HEK293 (cell line): ENCODE results near the gene SLC30A7.

Source experiments
- BCL11B ChIP-seq: fragments of 450-650 bp; formaldehyde crosslinking; IDR thresholded peaks from 2 replicates; pipeline ENCODE4 v1.5.1; 2016; ENCODE audit warnings: low read depth, missing biosample characterization, missing genetic modification characterization
- FEZF1 ChIP-seq: fragments of 450-650 bp; formaldehyde crosslinking; IDR thresholded peaks from 2 replicates; pipeline ENCODE4 v1.5.1; 2016; ENCODE audit warnings: missing biosample characterization, missing genetic modification characterization
- GLIS2 ChIP-seq: fragments of 450-650 bp; formaldehyde crosslinking; IDR thresholded peaks from 2 replicates; pipeline ENCODE4 v1.5.1; 2016; ENCODE audit warnings: missing biosample characterization, missing genetic modification characterization
- HOXD13 ChIP-seq: sonication (generic); formaldehyde crosslinking; IDR thresholded peaks from 2 replicates; pipeline ENCODE4 v1.8.0; 2022; ENCODE audit warnings: missing genetic modification reagents, borderline replicate concordance
- KLF1 ChIP-seq: fragments of 450-650 bp; formaldehyde crosslinking; IDR thresholded peaks from 2 replicates; pipeline ENCODE4 v1.5.1; 2016; ENCODE audit warnings: missing biosample characterization, missing genetic modification characterization
- KLF8 ChIP-seq: fragments of 450-650 bp; formaldehyde crosslinking; IDR thresholded peaks from 2 replicates; pipeline ENCODE4 v1.5.1; 2016; ENCODE audit warnings: missing biosample characterization, missing genetic modification characterization
- OVOL3 ChIP-seq: fragments of 450-650 bp; formaldehyde crosslinking; IDR thresholded peaks from 2 replicates; pipeline ENCODE4 v1.5.1; 2016; ENCODE audit warnings: missing biosample characterization, missing genetic modification characterization
- ZNF114 ChIP-seq: fragments of 450-650 bp; formaldehyde crosslinking; IDR thresholded peaks from 2 replicates; pipeline ENCODE4 v1.5.0; 2017; ENCODE audit warnings: missing biosample characterization, missing genetic modification characterization
- ZNF138 ChIP-seq: fragments of 450-650 bp; formaldehyde crosslinking; IDR thresholded peaks from 2 replicates; pipeline ENCODE4 v1.5.1; 2016; ENCODE audit warnings: missing biosample characterization, missing genetic modification characterization, borderline replicate concordance
- ZNF155 ChIP-seq: fragments of 450-650 bp; formaldehyde crosslinking; IDR thresholded peaks from 2 replicates; pipeline ENCODE4 v1.5.1; 2016; ENCODE audit warnings: missing biosample characterization, missing genetic modification characterization
- ZNF221 ChIP-seq: fragments of 450-650 bp; formaldehyde crosslinking; IDR thresholded peaks from 2 replicates; pipeline ENCODE4 v1.5.1; 2017; ENCODE audit warnings: missing biosample characterization, missing genetic modification characterization, borderline replicate concordance
- ZNF311 ChIP-seq: fragments of 450-650 bp; formaldehyde crosslinking; IDR thresholded peaks from 2 replicates; pipeline ENCODE4 v1.5.1; 2017; ENCODE audit warnings: missing biosample characterization, missing genetic modification characterization, borderline replicate concordance
- ZNF501 ChIP-seq: fragments of 450-650 bp; formaldehyde crosslinking; IDR thresholded peaks from 2 replicates; pipeline ENCODE4 v1.5.1; 2016; ENCODE audit warnings: missing biosample characterization, missing genetic modification characterization
- ZNF549 ChIP-seq: fragments of 450-650 bp; IDR thresholded peaks from 2 replicates; pipeline ENCODE4 v1.5.1; 2018; ENCODE audit warnings: missing biosample characterization, missing genetic modification characterization, mild to moderate bottlenecking, inconsistent platforms, moderate library complexity
- ZNF571 ChIP-seq: fragments of 450-650 bp; formaldehyde crosslinking; IDR thresholded peaks from 2 replicates; pipeline ENCODE4 v1.5.0; 2017; ENCODE audit warnings: missing biosample characterization, missing genetic modification characterization
- ZNF600 ChIP-seq: fragments of 450-650 bp; formaldehyde crosslinking; IDR thresholded peaks from 2 replicates; pipeline ENCODE4 v1.5.1; 2016; ENCODE audit warnings: missing biosample characterization, missing genetic modification characterization
- ZNF610 ChIP-seq: fragments of 450-650 bp; formaldehyde crosslinking; IDR thresholded peaks from 2 replicates; pipeline ENCODE4 v1.5.1; 2016; ENCODE audit warnings: missing biosample characterization, missing genetic modification characterization, borderline replicate concordance
- ZNF623 ChIP-seq: fragments of 450-650 bp; formaldehyde crosslinking; IDR thresholded peaks from 2 replicates; pipeline ENCODE4 v1.5.1; 2016; ENCODE audit warnings: missing biosample characterization, missing genetic modification characterization
- ZNF626 ChIP-seq: fragments of 450-650 bp; sonication (Bioruptor Pico); formaldehyde crosslinking; IDR thresholded peaks from 2 replicates; pipeline ENCODE4 v1.5.1; 2018; ENCODE audit warnings: missing biosample characterization, missing genetic modification characterization, inconsistent platforms
- ZNF677 ChIP-seq: fragments of 450-650 bp; IDR thresholded peaks from 2 replicates; pipeline ENCODE4 v1.5.0; 2018; ENCODE audit warnings: missing biosample characterization, mild to moderate bottlenecking, missing genetic modification characterization, moderate library complexity
- ZNF76 ChIP-seq: fragments of 450-650 bp; formaldehyde crosslinking; IDR thresholded peaks from 2 replicates; pipeline ENCODE4; 2016; ENCODE audit warnings: low read depth, missing biosample characterization, missing genetic modification characterization, borderline replicate concordance
- ZNF785 ChIP-seq: fragments of 450-650 bp; formaldehyde crosslinking; IDR thresholded peaks from 2 replicates; pipeline ENCODE4 v1.5.1; 2016; ENCODE audit warnings: missing biosample characterization, missing genetic modification characterization
- ZNF837 ChIP-seq: fragments of 450-650 bp; formaldehyde crosslinking; IDR thresholded peaks from 2 replicates; pipeline ENCODE4 v1.5.1; 2016; ENCODE audit warnings: missing biosample characterization, missing genetic modification characterization
- TF ChIP-seq, protein P1 (sequence below): fragments of 450-650 bp; formaldehyde crosslinking; IDR thresholded peaks from 2 replicates; pipeline ENCODE4 v1.5.1; 2016; ENCODE audit warnings: missing biosample characterization, missing genetic modification characterization, low read depth
- TF ChIP-seq, protein P2 (sequence below): fragments of 450-650 bp; formaldehyde crosslinking; conservative IDR thresholded peaks from 2 replicates; pipeline ENCODE4 v1.5.1; 2016; ENCODE audit warnings: low read depth, missing biosample characterization, missing genetic modification characterization
- TF ChIP-seq, protein P3 (sequence below): fragments of 450-650 bp; formaldehyde crosslinking; IDR thresholded peaks from 2 replicates; pipeline ENCODE4 v1.5.1; 2016; ENCODE audit warnings: missing biosample characterization, missing genetic modification characterization
- TF ChIP-seq, protein P4 (sequence below): fragments of 450-650 bp; formaldehyde crosslinking; IDR thresholded peaks from 2 replicates; pipeline ENCODE4 v1.5.1; 2016; ENCODE audit warnings: missing biosample characterization, missing genetic modification characterization
- TF ChIP-seq, protein P5 (sequence below): sonication (generic); formaldehyde crosslinking; IDR thresholded peaks from 2 replicates; pipeline ENCODE4 v1.8.1; 2022; ENCODE audit warnings: mild to moderate bottlenecking, moderate library complexity, missing genetic modification reagents

SLC30A7 gene

DNA sequence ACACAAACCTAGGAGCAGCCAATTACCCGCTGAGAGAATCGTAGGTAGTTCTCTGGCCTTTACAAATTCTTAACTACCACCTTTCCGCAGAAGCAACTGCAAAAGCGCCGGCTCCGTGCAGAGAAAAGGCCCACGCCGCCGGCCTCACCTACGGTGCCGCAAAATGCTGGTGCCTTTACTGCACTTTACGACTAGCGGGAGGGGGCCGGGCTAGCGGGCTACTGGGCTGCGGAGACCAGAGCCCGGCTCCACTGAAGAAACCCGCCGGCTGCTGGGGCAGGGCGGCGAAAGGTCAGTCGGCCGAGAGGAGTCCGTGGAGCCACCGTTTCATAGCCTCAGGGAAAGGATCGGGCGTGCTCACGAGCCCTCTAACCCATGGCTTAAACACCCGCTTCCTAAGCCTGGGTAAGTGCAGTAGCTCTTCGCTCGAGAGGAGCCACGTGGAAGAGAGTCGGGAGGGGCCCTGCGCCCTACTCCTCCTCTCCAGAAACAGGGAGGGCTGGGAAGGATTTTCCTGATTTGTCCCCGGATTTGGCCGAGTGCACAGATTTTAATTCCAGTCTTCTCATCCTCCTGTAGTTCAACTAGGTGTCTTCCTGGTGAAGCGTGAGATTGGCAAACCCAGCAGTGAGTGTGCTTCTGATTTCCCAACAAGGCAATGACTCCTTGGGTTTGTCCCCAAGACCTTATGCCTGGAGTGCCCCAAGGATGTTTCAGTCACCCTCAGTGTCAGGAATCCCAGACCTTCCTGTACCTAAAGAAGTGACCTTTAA lies 130.0 kb downstream of the SLC30A7 start, which contains the start of gene DPH5 (continued):
- TF ChIP-seq OVOL3 (tag by site-specific recombination) (peak; percentile 67; the same call in 1 of the 2 replicates), GLIS2 (tag by site-specific recombination) (no peak), KLF1 (no peak), ZNF549 (tag by site-specific recombination) (no peak), ZNF138 (tag by site-specific recombination) (no peak), FEZF1 (tag by site-specific recombination) (peak; percentile 78), ZNF623 (no peak), KLF8 (tag by site-specific recombination) (peak; percentile 64; the same call in 1 of the 2 replicates), ZNF837 (no peak), ZNF76 (tag by site-specific recombination) (peak; percentile 76), ZNF114 (tag by site-specific recombination) (no peak), ZNF311 (tag by site-specific recombination) (no peak), ZNF155 (no peak), BCL11B (no peak), ZNF221 (no peak), HOXD13 (CRISPR knock-in tag) (no peak), ZNF600 (tag by site-specific recombination) (0 out of 2 replicates have a peak, but pooled peaks have one; percentile 35), ZNF626 (tag by site-specific recombination) (no peak), ZNF677 (tag by site-specific recombination) (no peak), ZNF610 (tag by site-specific recombination) (peak; percentile 76; the same call in 1 of the 2 replicates), ZNF571 (tag by site-specific recombination) (no peak), ZNF501 (tag by site-specific recombination) (peak; percentile 89), ZNF785 (tag by site-specific recombination) (no peak)
- TF ChIP-seq, protein P1, sequence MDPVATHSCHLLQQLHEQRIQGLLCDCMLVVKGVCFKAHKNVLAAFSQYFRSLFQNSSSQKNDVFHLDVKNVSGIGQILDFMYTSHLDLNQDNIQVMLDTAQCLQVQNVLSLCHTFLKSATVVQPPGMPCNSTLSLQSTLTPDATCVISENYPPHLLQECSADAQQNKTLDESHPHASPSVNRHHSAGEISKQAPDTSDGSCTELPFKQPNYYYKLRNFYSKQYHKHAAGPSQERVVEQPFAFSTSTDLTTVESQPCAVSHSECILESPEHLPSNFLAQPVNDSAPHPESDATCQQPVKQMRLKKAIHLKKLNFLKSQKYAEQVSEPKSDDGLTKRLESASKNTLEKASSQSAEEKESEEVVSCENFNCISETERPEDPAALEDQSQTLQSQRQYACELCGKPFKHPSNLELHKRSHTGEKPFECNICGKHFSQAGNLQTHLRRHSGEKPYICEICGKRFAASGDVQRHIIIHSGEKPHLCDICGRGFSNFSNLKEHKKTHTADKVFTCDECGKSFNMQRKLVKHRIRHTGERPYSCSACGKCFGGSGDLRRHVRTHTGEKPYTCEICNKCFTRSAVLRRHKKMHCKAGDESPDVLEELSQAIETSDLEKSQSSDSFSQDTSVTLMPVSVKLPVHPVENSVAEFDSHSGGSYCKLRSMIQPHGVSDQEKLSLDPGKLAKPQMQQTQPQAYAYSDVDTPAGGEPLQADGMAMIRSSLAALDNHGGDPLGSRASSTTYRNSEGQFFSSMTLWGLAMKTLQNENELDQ (tag by site-specific recombination): no peak
- TF ChIP-seq, protein P2, sequence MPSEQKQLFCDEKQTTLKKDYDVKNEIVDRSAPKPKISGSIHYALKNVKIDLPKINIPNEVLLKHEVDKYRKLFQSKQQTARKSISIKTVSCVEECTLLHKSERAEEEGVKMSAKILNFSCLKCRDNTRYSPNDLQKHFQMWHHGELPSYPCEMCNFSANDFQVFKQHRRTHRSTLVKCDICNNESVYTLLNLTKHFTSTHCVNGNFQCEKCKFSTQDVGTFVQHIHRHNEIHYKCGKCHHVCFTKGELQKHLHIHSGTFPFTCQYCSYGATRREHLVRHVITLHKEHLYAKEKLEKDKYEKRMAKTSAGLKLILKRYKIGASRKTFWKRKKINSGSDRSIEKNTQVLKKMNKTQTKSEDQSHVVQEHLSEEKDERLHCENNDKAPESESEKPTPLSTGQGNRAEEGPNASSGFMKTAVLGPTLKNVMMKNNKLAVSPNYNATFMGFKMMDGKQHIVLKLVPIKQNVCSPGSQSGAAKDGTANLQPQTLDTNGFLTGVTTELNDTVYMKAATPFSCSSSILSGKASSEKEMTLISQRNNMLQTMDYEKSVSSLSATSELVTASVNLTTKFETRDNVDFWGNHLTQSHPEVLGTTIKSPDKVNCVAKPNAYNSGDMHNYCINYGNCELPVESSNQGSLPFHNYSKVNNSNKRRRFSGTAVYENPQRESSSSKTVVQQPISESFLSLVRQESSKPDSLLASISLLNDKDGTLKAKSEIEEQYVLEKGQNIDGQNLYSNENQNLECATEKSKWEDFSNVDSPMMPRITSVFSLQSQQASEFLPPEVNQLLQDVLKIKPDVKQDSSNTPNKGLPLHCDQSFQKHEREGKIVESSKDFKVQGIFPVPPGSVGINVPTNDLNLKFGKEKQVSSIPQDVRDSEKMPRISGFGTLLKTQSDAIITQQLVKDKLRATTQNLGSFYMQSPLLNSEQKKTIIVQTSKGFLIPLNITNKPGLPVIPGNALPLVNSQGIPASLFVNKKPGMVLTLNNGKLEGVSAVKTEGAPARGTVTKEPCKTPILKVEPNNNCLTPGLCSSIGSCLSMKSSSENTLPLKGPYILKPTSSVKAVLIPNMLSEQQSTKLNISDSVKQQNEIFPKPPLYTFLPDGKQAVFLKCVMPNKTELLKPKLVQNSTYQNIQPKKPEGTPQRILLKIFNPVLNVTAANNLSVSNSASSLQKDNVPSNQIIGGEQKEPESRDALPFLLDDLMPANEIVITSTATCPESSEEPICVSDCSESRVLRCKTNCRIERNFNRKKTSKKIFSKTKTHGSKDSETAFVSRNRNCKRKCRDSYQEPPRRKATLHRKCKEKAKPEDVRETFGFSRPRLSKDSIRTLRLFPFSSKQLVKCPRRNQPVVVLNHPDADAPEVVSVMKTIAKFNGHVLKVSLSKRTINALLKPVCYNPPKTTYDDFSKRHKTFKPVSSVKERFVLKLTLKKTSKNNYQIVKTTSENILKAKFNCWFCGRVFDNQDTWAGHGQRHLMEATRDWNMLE (tag by site-specific recombination): peak; percentile 58
- TF ChIP-seq, protein P3, sequence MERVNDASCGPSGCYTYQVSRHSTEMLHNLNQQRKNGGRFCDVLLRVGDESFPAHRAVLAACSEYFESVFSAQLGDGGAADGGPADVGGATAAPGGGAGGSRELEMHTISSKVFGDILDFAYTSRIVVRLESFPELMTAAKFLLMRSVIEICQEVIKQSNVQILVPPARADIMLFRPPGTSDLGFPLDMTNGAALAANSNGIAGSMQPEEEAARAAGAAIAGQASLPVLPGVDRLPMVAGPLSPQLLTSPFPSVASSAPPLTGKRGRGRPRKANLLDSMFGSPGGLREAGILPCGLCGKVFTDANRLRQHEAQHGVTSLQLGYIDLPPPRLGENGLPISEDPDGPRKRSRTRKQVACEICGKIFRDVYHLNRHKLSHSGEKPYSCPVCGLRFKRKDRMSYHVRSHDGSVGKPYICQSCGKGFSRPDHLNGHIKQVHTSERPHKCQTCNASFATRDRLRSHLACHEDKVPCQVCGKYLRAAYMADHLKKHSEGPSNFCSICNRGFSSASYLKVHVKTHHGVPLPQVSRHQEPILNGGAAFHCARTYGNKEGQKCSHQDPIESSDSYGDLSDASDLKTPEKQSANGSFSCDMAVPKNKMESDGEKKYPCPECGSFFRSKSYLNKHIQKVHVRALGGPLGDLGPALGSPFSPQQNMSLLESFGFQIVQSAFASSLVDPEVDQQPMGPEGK (tag by site-specific recombination): peak; percentile 88
- TF ChIP-seq, protein P4, sequence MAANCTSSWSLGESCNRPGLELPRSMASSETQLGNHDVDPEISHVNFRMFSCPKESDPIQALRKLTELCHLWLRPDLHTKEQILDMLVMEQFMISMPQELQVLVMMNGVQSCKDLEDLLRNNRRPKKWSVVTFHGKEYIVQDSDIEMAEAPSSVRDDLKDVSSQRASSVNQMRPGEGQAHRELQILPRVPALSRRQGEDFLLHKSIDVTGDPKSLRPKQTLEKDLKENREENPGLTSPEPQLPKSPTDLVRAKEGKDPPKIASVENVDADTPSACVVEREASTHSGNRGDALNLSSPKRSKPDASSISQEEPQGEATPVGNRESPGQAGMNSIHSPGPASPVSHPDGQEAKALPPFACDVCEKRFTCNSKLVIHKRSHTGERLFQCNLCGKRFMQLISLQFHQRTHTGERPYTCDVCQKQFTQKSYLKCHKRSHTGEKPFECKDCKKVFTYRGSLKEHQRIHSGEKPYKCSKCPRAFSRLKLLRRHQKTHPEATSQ (tag by site-specific recombination): peak; percentile 22; the same call in 1 of the 2 replicates
- TF ChIP-seq, protein P5, sequence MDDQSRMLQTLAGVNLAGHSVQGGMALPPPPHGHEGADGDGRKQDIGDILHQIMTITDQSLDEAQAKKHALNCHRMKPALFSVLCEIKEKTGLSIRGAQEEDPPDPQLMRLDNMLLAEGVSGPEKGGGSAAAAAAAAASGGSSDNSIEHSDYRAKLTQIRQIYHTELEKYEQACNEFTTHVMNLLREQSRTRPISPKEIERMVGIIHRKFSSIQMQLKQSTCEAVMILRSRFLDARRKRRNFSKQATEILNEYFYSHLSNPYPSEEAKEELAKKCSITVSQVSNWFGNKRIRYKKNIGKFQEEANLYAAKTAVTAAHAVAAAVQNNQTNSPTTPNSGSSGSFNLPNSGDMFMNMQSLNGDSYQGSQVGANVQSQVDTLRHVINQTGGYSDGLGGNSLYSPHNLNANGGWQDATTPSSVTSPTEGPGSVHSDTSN (CRISPR knock-in tag): 0 out of 2 replicates have a peak, but pooled peaks have one; percentile 20
